Breast epithelium (tissue), 4 donors: ENCODE measurements around the gene CLCN7. TPM values are rescaled to one million over a fixed set of nuclear protein-coding genes. Genes with fewer than 3 reads are reported as not detected.

Experiments
- DNase-seq, 2 donors: peaks; one replicate each; pipeline ENCODE4 v3.0.0-alpha.2; 2019; ENCODE audit warnings: low spot score in 2 of 2
- H3K27ac ChIP-seq, 2 donors: fragments of 200-600 bp; sonication (generic) in 1 of 2; one replicate each; pipeline ENCODE4 v1.5.1; 2016 to 2019; ENCODE audit warnings: mild to moderate bottlenecking in 1 of 2
- H3K27me3 ChIP-seq, 2 donors: fragments of 200-600 bp; sonication (generic) in 1 of 2; one replicate each; pipeline versions ENCODE4 v1.5.1 to v1.6.0; 2017 to 2019; ENCODE audit warnings: control low read depth in 1 of 2, mild to moderate bottlenecking in 1 of 2
- H3K36me3 ChIP-seq: fragments of 200-600 bp; one replicate; pipeline ENCODE4 v1.5.1; 2019
- H3K4me1 ChIP-seq, 2 donors: fragments of 200-600 bp; sonication (generic); one replicate each; pipeline ENCODE4 v1.5.1; 2016 to 2019; ENCODE audit warnings: control low read depth in 1 of 2
- H3K4me3 ChIP-seq, 3 donors: fragments of 200-600 bp; sonication (generic); 1 replicate in 2 of 3; 2 replicates in 1 of 3; pipeline ENCODE4 v1.5.1; 2016 to 2019; ENCODE audit warnings: mild to moderate bottlenecking in 3 of 3, moderate library complexity in 2 of 3
- H3K9me3 ChIP-seq, 2 donors: fragments of 200-600 bp; sonication (generic) in 1 of 2; one replicate each; pipeline ENCODE4 v1.5.1; 2016 to 2019; ENCODE audit warnings: control low read depth in 1 of 2
- CTCF ChIP-seq, 3 donors: fragments of 450-650 bp; IDR thresholded peaks; one replicate each; pipeline ENCODE4 v1.5.1; 2016 to 2017; ENCODE audit warnings: antibody characterized with exemption in 3 of 3, mild to moderate bottlenecking in 3 of 3, moderate library complexity in 3 of 3
- POLR2A ChIP-seq: fragments of 450-650 bp; IDR thresholded peaks from one replicate; pipeline ENCODE4 v1.6.1; 2016; ENCODE audit warnings: antibody characterized with exemption, mild to moderate bottlenecking, moderate library complexity
- POLR2AphosphoS5 ChIP-seq, 3 donors: sonication (generic); formaldehyde crosslinking; IDR thresholded peaks; one replicate each; pipeline ENCODE4 v1.6.1; 2017; ENCODE audit warnings: antibody characterized with exemption in 3 of 3
- intact Hi-C: fragments of 100-400 bp; cut with DNase I; formaldehyde crosslinking; loops from one replicate; pipeline ENCODE4 v1.15.1; 2023; ENCODE audit warnings: low total_unique reads
- total RNA-seq, 3 donors: library from RNA; depleted of rRNA; stranded (reverse); fragments of >200 nt; gene quantifications; one replicate each; pipeline ENCODE4 v1.1.0, GENCODE V29; 2016

CLCN7 gene
- total RNA-seq, 3 donors from 2014 or later: 52.2 to 72.3 (median 71.4) TPM

GRCh38 chr16:1456951-1457350 lies 17.9 kb downstream of the CLCN7 start:
- intact Hi-C loops: loop anchor here (1.0 to 10.0 kb wide), 2 partner anchors 21 to 392 kb away; no protein-coding TSS in a partner anchor

GRCh38 chr16:1455190-1456171 lies 19.3 kb downstream of the CLCN7 start:
- H3K27me3 ChIP-seq: no peaks in the 10 kb centered on the region
- DNase-seq: no peak
- H3K4me3 ChIP-seq: no peak overlapping the region
- H3K36me3 ChIP-seq: peaks cover 8% of the 10 kb centered on the region
- TF ChIP-seq POLR2AphosphoS5 (IDR thresholded peaks at IDR 0.05): no peak
- TF ChIP-seq CTCF (IDR thresholded peaks at IDR 0.05): no peak
- TF ChIP-seq POLR2A: no peak
- no peaks in the 10 kb centered on the region for H3K4me1 ChIP-seq
- intact Hi-C loops: loop anchor here (1.0 to 10.0 kb wide), 2 partner anchors 19 to 391 kb away; no protein-coding TSS in a partner anchor
- H3K9me3 ChIP-seq: no peaks in the 10 kb centered on the region
- H3K27ac ChIP-seq: no peak overlapping the region

More at GRCh38 chr16:1456951-1457350, 17.9 kb downstream of the CLCN7 start:
- H3K27me3 ChIP-seq: no peaks in the 10 kb centered on the region
- TF ChIP-seq POLR2A (no peak), CTCF (IDR thresholded peaks at IDR 0.05) (no peak), POLR2AphosphoS5 (IDR thresholded peaks at IDR 0.05) (no peak)
- no peak overlapping the region for H3K27ac ChIP-seq
- no peak for DNase-seq
- no peaks in the 10 kb centered on the region for H3K9me3 ChIP-seq
- H3K4me1 ChIP-seq: no peaks in the 10 kb centered on the region
- H3K36me3 ChIP-seq: peaks cover 8% of the 10 kb centered on the region
- no peak overlapping the region for H3K4me3 ChIP-seq

- no peak for DNase-seq
- Histone ChIP-seq H3K27me3 (no peaks in the 10 kb centered on the region), H3K4me3 (no peak overlapping the region), H3K4me1 (no peaks in the 10 kb centered on the region), H3K27ac (no peak overlapping the region), H3K36me3 (peaks cover 8% of the 10 kb centered on the region), H3K9me3 (no peaks in the 10 kb centered on the region)
- TF ChIP-seq POLR2AphosphoS5 (IDR thresholded peaks at IDR 0.05) (no peak), CTCF (IDR thresholded peaks at IDR 0.05) (no peak), POLR2A (no peak)
- intact Hi-C loops: loop anchor here (10.0 kb wide), 1 partner anchor 390 kb away; no protein-coding TSS in a partner anchor
These were observed 20.3 kb downstream of the CLCN7 start for GRCh38 chr16:1454561-1454960.

GRCh38 chr16:1453316-1453715 lies 21.5 kb downstream of the CLCN7 start:
- DNase-seq: no peak
- intact Hi-C loops: loop anchor here (10.0 kb wide), 1 partner anchor 389 kb away; no protein-coding TSS in a partner anchor
- no peak overlapping the region for H3K4me3 ChIP-seq
- no peaks in the 10 kb centered on the region for H3K9me3 ChIP-seq
- H3K27me3 ChIP-seq: no peaks in the 10 kb centered on the region
- TF ChIP-seq POLR2A: no peak
- no peak for TF ChIP-seq CTCF (IDR thresholded peaks at IDR 0.05)
- no peak for TF ChIP-seq POLR2AphosphoS5 (IDR thresholded peaks at IDR 0.05)
- no peak overlapping the region for H3K27ac ChIP-seq
- no peaks in the 10 kb centered on the region for H3K4me1 ChIP-seq
- H3K36me3 ChIP-seq: peaks cover 8% of the 10 kb centered on the region

GRCh38 chr16:1452530-1452929 lies 22.3 kb downstream of the CLCN7 start:
- TF ChIP-seq POLR2AphosphoS5 (IDR thresholded peaks at IDR 0.05) (no peak), POLR2A (no peak), CTCF (IDR thresholded peaks at IDR 0.05) (no peak)
- no peak overlapping the region for H3K27ac ChIP-seq
- no peaks in the 10 kb centered on the region for H3K27me3 ChIP-seq

More at GRCh38 chr16:1452530-1452929, 22.3 kb downstream of the CLCN7 start:
- Histone ChIP-seq H3K36me3 (peaks cover 8% of the 10 kb centered on the region), H3K9me3 (no peaks in the 10 kb centered on the region), H3K4me3 (no peak overlapping the region), H3K4me1 (no peaks in the 10 kb centered on the region)
- no peak for DNase-seq
- intact Hi-C loops: loop anchor here (10.0 kb wide), 1 partner anchor 388 kb away; no protein-coding TSS in a partner anchor
